Stimulated activated CD4-positive, alpha-beta T cell treated with anti-CD3 and anti-CD28 coated beads, Interleukin-1b, Interleukin-23, amount 100 ng/mL, for 48 hours (primary cell): ENCODE results near the gene CREB5.
"Not testable (repeated sequence)": the region's sequence is repeated elsewhere in the genome, so short reads cannot be mapped to it uniquely, and the experiment has no call there.

Source experiments
- DNase-seq: peaks from one replicate; pipeline ENCODE4 v3.0.0-alpha.2; 2020

CREB5 gene

DNA sequence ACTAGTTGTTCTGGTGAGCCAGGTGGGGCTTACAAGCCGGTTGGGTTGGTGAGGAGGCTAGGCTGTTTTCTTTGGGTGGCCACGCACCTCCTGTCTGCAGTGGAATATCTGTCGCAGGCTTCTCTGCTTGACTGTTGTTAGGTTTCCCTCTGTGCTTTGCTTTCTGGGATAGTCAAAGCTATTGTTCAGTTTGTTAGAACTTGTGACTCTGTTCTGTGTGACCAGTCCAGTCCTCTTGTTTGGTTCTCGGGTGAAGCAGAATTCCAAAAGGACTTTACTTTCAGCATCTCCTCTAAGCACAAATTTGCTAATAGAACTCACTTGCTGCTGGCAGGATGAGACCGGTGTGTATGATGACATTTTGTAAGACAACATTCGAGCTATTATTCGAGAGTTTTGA lies 105.3 kb downstream of the CREB5 start:
- DNase-seq = no peak

GRCh38 chr7:28520074-28521015 lies 108.0 kb downstream of the CREB5 start:
- no peak for DNase-seq

GRCh38 chr7:28524978-28525377 lies 112.7 kb downstream of the CREB5 start:
- no peak for DNase-seq

DNA sequence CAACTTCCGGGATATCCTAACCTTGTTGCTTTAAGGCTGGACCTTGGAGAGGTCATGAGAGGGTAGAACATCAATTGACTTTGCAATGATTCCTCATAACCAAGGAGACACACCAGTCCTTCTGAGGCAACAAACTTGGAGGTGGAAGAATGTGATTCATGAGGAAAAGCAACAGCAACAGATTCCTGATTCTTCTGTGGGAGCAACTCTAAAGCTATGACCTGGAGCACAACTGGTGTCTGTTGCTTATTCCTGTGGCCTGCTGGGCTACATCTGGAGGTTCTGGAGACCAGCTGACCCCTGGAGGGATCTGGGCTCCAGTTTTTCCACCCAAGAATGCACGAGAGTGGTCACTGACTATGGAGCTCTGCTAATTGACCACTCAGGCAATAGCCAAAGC lies 116.6 kb downstream of the CREB5 start:
- no peak for DNase-seq

DNA sequence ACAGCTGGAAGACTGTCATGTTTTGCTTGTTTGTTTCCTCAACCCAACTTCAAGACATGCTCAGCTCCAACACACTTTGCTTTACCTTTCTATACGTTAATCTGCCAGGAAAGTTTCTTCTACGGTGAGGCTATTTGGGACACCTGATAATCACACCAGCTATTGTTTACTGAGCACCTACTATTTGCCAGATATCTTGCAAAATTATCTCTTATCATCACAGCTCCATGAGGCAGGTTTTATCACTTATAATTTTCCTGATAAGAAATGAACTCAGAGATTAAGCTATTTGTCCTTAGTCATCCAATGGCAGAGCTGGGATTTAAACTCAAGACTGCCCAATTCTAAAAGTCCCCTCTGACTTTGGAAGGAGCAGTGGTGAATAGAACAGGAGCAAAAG lies 117.4 kb downstream of the CREB5 start:
- no peak for DNase-seq

GRCh38 chr7:28530175-28530802 lies 118.0 kb downstream of the CREB5 start:
- no peak for DNase-seq

DNA sequence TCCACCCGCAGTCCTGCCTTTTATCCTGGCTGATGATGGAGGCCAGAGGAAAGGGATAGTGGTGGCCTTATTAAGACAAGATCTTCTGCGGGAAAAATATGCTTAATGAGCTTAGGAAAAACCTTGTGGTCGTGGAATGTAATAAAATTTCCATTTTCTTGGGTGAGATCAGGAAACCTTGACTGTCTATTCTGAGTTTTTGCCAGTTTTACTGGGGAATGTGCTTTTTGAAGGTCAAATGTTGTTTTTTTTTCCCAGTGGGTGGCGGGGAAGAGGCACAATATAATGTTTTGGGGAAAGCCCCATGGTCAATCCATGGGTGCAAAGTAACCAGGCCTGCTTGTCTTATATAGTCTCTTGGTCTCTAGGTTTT lies 118.5 kb downstream of the CREB5 start:
- no peak for DNase-seq

DNA sequence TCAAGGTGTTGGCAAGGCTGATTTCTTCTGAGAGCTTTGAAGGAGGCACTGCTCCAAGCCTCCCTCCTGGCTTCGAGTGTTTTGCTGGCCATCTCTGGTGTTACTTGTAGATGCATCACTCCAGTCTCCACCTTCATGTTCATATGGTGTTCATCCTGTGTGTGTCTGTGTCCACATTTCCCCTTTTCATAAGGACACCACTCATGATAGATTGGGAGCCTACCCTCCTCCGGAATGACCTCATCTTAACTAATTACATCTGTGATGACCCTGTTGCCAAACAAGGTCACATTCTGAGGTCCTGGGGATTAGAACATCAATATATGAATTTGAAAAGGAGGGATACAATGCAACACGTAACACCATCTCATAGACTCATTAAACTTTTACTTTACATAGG lies 119.0 kb downstream of the CREB5 start:
- DNase-seq = no peak

- DNase-seq = no peak
Measured at GRCh38 chr7:28532181-28532580, 119.9 kb downstream of the CREB5 start.

DNA sequence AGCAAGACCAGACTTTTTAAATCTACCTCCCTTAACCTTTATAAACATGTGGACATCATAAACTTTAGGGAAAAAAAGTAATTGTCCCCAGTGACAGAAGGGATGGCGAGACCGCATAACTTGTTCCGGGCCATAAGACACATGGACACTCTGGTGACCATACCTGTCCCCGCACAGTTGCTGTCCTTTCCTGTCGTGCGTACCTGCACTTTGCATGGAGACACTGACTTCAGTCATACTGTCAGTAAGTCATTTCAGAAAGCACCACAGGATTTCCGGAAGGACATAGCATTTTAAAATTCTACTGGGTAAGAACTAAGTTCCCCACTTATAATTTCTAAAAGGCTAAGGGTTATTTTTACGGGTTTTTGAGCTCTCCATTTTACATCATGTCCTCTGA lies 120.9 kb downstream of the CREB5 start:
- DNase-seq = no peak

GRCh38 chr7:28533731-28534531 lies 121.6 kb downstream of the CREB5 start:
- DNase-seq = no peak

DNA sequence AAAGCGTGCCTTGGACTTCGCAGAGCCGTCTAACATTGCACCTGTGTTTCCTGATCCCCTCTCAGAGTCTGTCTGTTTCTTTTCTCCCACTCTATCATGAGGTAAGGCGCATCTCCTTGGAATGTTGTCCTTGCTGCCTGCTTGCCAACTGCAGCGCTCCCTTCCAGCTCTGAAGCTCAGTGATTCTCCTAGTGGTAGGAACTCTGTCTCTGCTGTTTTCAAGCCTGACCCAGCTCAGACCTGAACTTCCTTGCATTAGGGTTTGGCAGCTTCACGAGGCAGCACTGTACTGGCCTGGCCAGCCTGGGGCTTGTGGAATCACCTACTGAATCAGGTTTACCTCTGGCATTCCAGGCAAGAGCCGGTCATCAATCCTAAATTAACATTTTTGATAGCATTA lies 123.9 kb downstream of the CREB5 start:
- DNase-seq = no peak

GRCh38 chr7:28539289-28539981 lies 127.1 kb downstream of the CREB5 start:
- no peak for DNase-seq

- no peak for DNase-seq
Measured at GRCh38 chr7:28542410-28542809, 130.1 kb downstream of the CREB5 start.

GRCh38 chr7:28544453-28545117 lies 132.3 kb downstream of the CREB5 start:
- DNase-seq = no peak

- DNase-seq = no peak
Measured at GRCh38 chr7:28546067-28546466, 133.7 kb downstream of the CREB5 start.

DNA sequence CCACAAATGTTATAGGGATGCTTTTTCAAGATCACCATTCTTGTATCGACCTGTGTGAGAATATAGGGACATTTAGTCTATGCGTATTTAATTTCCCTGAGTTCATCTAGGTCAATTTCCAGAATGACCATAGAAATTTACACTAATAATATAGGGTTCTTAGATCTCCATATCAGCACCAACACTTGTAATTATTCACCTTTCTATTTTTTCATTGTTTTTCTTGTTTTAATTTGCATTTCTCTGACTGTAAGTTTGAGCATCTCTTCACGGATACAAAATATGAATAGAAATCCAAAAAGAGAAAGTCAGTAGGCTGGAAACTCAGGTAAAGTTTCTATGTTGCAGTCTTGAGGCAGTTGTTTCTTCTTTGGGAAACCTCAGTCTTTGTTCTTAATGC lies 134.8 kb downstream of the CREB5 start:
- no peak for DNase-seq

DNA sequence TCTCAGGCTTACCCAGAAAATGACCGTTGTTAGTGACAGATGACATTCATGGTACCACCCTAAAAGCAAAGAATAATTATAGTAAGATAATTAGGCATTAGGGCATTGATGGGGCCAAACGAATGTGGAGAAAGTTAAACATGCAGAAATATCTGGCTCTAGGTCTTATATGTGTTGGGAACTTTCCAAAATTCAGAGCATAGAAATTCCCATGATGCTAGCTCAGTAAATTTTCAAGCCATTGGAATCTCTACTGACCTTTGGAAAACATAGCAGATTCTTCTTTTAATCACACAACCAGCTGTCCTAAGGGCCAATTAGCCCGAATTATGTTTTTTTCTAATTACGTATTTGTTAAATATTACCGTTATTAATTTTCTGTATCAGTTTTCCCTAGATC lies 136.1 kb downstream of the CREB5 start:
- no peak for DNase-seq

DNA sequence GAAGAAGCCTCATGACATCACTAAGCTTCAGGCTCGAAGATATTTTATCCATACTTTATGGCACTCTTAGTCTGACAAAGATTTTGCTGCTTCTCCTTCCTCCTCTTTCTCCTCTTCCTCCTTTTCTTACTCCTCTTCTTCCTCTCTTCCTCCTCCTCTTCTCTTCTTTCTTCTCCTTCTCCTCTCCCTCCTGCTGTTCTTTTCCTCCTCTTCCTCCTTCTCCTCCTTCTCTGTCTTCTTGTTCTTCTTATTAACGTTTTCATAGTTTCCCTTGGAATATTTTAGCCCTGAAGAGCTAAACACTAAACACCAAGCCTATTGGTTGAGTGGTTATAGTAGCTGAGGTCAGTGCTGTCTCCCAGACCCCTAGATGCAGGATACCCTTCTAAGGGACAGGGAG lies 137.7 kb downstream of the CREB5 start:
- no peak for DNase-seq

DNA sequence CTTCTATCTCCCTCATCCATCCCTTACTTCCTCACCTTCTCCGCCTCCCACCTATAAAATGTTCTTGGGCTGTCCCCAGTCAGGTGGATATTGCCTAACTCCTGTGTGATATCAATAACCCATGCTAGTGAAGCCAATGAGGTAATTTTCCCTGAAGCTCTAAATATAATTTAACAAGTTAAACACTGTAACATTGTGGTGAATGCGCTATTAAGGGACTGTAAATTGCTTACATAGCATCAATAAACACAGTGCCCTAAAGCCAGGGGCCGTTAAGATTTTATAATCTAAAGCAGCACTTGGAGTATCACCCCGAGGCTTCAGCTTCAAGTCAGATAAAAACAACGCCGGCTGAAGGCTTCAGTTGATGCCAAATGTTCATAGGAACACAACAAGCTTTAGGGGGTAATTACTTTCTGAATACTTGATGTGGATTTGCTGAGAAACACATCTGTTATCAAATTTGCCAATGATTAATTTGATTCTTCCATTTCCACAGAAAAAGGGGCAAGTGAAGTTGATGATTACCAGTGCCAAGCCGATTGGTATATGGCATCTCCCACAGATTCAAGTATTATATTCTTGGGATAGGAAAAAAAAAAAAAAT lies 138.4 kb downstream of the CREB5 start:
- no peak for DNase-seq

DNA sequence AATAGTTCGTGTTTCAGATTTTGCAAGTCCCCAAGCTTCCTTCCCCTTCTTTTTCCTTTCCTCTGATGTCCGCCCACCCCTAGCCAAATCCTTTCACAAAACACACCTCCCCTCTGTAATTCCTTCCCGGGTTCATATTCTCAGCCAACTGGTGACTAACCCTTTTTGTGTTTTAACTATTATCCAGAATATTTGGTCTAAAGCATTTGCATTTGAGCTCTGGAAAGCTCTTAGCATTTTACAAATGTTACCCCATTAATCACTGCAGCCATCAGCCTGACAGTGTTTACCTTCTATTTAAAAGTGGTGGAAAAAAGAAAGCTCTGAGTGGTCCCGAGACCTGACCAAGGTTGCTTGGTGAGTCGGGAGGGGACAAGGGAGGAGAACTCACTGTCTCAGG lies 139.0 kb downstream of the CREB5 start:
- DNase-seq = no peak

- DNase-seq = not testable (repeated sequence)
Measured at GRCh38 chr7:28551766-28552165, 139.4 kb downstream of the CREB5 start.
